Hematopoietic multipotent progenitor cell (in vitro differentiated cells): ENCODE results near the gene CHFR. TPM values are rescaled to one million over a fixed set of nuclear protein-coding genes. Genes with fewer than 3 reads are reported as not detected.

Experiments used
- DNase-seq, 3 donors: peaks; one replicate each; pipeline ENCODE4 v3.0.0-alpha.2; 2011 to 2015; ENCODE audit warnings: low read depth in 2 of 3, low spot score in 2 of 3
- total RNA-seq: library from RNA; depleted of rRNA; stranded (reverse); fragments of >200 nt; gene quantifications from one replicate; pipeline ENCODE4 v1.2.3, GENCODE V29; 2012

The CHFR gene
- total RNA-seq, 1 donor, result 29.9 TPM

- no peak for DNase-seq
Observed at GRCh38 chr12:132783917-132784531, 103.4 kb downstream of the CHFR start.

Other genes starting within 250 kb of the CHFR start
- 108 TPM for gene POLE, start 200.3 kb downstream of the CHFR start, total RNA-seq
- gene PXMP2, start 200.0 kb downstream of the CHFR start, total RNA-seq, result 21.0 TPM
- gene PGAM5, start 176.8 kb downstream of the CHFR start, total RNA-seq, result 61.7 TPM
- gene ANKLE2, start 125.8 kb downstream of the CHFR start, total RNA-seq, result 97.8 TPM
- 50.4 TPM for gene GOLGA3, start 58.7 kb downstream of the CHFR start, total RNA-seq
- 4.3 TPM for gene ZNF605, start 68.7 kb upstream of the CHFR start, total RNA-seq
- gene ZNF26, start 98.8 kb upstream of the CHFR start, total RNA-seq, result 59.0 TPM
- 18.0 TPM for gene ZNF84, start 149.9 kb upstream of the CHFR start, total RNA-seq
- gene ZNF140, start 193.3 kb upstream of the CHFR start, total RNA-seq, result 19.7 TPM
- gene ZNF891, start 242.7 kb upstream of the CHFR start, total RNA-seq, result 1.3 TPM
- 21.5 TPM for gene ZNF10, start 243.0 kb upstream of the CHFR start, total RNA-seq